C1 segment of cervical spinal cord (tissue), 14 donors: ENCODE data around the gene GLA.

ENCODE experiments used
- DNase-seq, 14 donors: peaks; one replicate each; lab custom pipeline; 2025; lab: John Stamatoyannopoulos, UW

Gene GLA

GRCh38 chrX:101407748-101408531 lies at the start of gene GLA, which contains the start of gene HNRNPH2:
Gene GLA, minus strand, starts transcription at chrX:101407925. Its CDS starts 22 bp downstream, at chrX:101407903.
Gene HNRNPH2, plus strand, starts transcription at chrX:101408222. Its CDS starts 3,767 bp downstream, at chrX:101411989.
- DNase-seq, result peak; percentile 29 to 94 (median 82)

- no peak for DNase-seq
Measured at GRCh38 chrX:101452056-101452455, 44.3 kb upstream of the GLA start.

DNA sequence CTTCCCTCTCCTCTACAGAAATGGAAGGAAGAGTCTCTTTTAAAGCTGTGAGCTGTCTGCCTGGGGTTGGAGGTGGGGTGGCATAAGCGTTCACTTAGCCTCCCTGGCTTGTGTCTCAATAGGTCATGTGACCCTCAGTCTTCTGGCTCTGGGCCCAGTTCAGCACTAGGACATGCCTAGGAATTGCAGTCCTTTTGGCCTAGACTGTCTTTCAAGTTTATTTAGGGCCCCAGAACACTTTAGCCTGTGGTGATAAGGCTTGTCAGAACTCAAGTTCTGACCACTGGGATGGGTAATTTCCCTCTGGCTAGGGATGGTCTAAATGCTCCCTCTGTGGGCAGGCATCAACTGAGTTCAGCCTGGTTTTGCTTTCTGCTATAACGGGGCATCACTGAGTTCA lies 43.2 kb upstream of the GLA start:
- peak in 2 of 14 donors; percentile 1 to 3 for DNase-seq

DNA sequence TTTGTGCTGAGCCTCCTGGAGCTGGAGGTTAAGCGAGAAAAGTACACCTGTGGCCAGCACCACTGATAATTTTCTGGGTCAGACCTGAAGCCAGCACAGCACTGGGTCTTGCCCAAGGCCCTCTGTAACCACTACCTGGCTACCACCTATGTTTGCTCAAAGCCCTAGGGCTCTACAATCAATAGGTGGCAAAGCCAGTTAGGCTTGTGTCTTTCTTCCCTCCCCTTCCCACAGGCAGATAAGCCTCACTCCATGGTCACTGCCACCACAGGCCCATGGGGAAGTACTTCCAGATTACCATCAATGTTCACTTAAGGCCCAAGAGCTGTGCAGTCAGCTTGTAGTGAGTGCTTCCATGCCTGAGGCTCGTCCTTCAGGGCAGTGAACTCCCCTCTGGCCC lies 42.4 kb upstream of the GLA start:
- no peak for DNase-seq

- DNase-seq, result no peak
Measured at GRCh38 chrX:101449279-101449678, 41.6 kb upstream of the GLA start.

GRCh38 chrX:101442085-101442484 lies 34.4 kb upstream of the GLA start:
- no peak for DNase-seq

DNA sequence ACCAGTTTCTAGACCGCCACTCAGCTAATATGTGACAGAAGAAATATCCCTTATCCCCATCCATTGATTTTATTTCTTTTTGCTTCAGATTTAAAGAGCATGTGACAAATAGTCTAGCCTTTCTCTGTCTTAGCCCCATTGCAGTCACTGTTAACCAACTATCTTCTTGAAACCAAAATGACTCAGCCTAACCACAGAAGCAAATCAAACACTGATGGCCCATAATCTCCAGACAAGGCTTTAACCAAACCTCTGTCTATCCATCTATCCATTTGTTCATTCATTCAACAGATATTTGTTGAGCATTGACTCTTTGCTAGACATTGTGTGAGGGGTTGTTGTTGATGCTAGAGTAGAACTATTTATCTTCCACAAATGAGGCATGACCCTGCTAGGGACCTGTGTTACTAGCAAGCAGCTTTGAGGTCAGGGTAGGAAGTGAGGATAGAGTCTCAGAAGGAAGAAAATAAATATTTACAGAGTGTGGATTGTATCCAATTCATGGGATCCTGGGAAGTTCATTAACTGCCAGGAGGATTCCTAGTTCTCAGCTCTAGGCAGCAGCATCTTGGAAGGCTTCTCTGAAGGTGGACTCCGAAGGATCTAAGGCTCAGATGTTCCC lies 22.8 kb upstream of the GLA start:
- no peak for DNase-seq

GRCh38 chrX:101429934-101430333 lies 22.2 kb upstream of the GLA start:
- DNase-seq, result no peak

DNA sequence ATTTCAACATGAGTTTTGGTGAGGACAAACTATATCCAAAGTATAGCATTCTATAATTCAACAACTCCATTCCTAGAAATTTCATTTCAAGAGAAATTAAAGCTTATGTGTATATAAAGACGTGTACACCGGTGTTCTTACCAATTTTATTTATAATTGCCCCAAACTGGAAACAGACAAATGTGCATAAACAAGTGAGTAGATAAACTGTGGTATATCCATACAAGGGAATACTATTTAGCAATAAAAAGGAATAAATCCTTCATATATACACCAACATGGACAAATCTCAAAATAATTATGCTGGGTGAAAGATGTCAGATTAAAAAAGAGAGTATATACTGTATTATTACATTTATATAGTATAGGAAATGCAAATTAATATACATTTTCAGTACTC lies 20.2 kb upstream of the GLA start:
- no peak for DNase-seq

DNA sequence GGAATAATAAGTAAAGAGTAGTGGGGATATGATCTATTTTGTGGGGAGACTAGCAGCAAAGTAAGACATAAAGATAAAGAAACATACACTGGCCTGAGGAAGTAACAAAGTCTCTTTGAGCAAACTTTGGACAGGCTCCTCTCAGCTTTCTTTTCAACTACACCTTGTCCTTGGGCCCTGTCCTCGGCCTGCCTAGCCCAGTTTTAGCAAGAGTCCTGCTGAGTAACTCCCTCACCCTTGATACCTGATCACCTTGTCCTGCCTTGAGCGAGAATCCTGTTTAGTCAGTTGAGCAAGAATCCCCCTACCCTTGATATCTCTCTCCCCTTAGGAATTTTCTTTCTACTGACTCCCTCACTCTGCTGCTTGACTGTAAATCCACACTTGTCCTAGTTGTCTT lies 11.8 kb upstream of the GLA start:
- no peak for DNase-seq

GRCh38 chrX:101417981-101418841 lies 10.5 kb upstream of the GLA start:
- DNase-seq, result peak in 13 of 14 donors; percentile 9 to 75 (median 49)

- no peak for DNase-seq
Measured at GRCh38 chrX:101417190-101417589, 9.5 kb upstream of the GLA start.

GRCh38 chrX:101416691-101417090 lies 9.0 kb upstream of the GLA start:
- DNase-seq, result no peak

DNA sequence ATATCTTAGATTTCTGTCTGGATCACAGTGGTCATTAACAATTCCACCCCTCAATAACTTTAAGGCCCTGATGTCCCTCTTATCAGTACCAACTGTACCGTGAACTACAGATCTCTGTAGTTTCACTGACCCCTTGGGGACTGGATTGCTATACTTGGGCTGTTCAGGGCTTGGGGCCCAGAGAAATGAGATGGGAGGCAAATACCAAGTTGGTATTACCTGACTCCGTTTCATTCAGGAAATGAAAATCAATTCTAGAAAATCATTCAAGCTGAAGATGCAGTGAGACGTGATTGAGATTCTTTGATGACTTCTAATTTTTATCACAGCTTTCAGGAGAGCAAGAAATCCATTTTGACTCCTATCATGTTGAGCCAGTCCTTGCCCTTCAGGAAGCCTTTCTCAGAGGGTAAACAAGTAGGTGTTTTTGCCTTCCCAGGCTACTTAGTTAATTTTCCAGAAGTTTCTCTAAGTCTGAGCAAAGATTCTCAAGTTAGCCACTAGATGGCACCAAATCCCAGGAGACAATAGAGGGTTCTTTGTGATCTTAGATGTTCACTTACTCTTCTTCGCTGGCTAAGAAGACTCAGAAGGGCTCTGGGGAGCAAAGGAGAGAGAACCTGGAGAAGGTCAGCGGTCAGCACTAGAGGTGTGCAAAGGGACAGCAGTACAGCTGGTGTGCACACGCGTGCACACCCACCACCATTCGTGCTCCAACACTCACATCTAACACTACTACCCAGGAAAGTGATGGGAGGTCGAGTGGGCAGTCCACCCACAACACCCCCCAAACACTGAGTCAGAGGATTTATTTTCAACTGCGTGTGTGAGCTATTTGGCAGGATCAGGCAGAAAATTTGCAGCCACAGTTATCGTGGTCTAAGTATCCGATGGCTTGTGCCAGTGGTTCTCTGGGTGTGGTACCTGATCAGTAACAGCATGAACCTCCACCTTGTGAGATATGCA lies 7.7 kb upstream of the GLA start:
- peak in 8 of 14 donors; percentile 2 to 39 (median 20) for DNase-seq

DNA sequence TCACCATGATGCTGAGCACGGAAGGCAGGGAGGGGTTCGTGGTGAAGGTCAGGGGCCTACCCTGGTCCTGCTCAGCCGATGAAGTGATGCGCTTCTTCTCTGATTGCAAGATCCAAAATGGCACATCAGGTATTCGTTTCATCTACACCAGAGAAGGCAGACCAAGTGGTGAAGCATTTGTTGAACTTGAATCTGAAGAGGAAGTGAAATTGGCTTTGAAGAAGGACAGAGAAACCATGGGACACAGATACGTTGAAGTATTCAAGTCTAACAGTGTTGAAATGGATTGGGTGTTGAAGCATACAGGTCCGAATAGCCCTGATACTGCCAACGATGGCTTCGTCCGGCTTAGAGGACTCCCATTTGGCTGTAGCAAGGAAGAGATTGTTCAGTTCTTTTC lies 4.3 kb upstream of the GLA start:
- DNase-seq, result no peak

- no peak for DNase-seq
Measured at GRCh38 chrX:101410461-101410860, 2.7 kb upstream of the GLA start.

GRCh38 chrX:101409043-101409442 lies 1.3 kb upstream of the GLA start:
- no peak for DNase-seq

DNA sequence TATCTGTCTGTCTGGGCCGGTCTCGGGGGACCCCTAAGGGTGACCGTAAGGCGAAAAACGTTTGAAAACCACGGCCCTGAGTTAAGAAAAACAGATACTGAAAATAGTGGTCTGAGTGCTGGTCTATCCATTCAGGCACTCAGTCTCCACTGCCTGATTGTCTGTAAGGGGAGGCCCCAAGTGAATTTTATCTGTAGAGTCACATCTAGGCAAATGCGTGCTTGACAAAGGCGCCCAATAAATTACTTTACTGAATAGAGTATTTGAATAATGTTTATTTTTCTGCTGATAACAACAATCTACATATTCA lies 762 bp upstream of the GLA start:
- no peak for DNase-seq

- DNase-seq, result no peak
Measured at GRCh38 chrX:101407167-101407747, 468 bp downstream of the GLA start.

GRCh38 chrX:101399825-101400224 lies 7.9 kb downstream of the GLA start:
- no peak for DNase-seq

- no peak for DNase-seq
Measured at GRCh38 chrX:101398694-101399093, 9.0 kb downstream of the GLA start.
